Measurements from ENCODE around the gene ZC3H4. TPM values are rescaled to one million over a fixed set of nuclear protein-coding genes. Genes with fewer than 3 reads are reported as not detected.
A peak's percentile ranks its signal among the peaks of the same experiment; 100 is the strongest.

Gene ZC3H4
- total and polyA plus RNA-seq, 9 of the 15 experiments (the other 6 are each of a cell fraction or from before 2014, with no cell fraction given), result 2.2 to 75.6 (median 18.3) TPM

- no peak for TF ChIP-seq ARID2 (IDR thresholded peaks at IDR 0.05)
- no peak for TF ChIP-seq IRF2 (CRISPR knock-in tag; IDR thresholded peaks at IDR 0.05)
- 0 out of 2 replicates have a peak, but pooled peaks have one; percentile 1 for TF ChIP-seq NFIC (IDR thresholded peaks at IDR 0.05)
- no peak for TF ChIP-seq MIER1 (IDR thresholded peaks at IDR 0.05; ENCODE audit: low read depth)
- no peak for TF ChIP-seq POU5F1 (IDR thresholded peaks at IDR 0.05; ENCODE audit: borderline replicate concordance, low read depth, low read length, partially characterized antibody)
- TF ChIP-seq MCM5 (IDR thresholded peaks at IDR 0.05; ENCODE audit: low read depth), result no peak
- TF ChIP-seq MTA3 (IDR thresholded peaks at IDR 0.05; ENCODE audit: borderline replicate concordance), result peak; percentile 84
- TF ChIP-seq POLR2H (tag; IDR thresholded peaks at IDR 0.05; ENCODE audit: low read depth), result peak; percentile 72
- TF ChIP-seq SP2 (IDR thresholded peaks at IDR 0.05; ENCODE audit: extremely low read depth, low read depth, low read length, poor library complexity, severe bottlenecking), result no peak
- no peak for TF ChIP-seq NEUROD1 (IDR thresholded peaks at IDR 0.05; ENCODE audit: borderline replicate concordance, low read depth, low read length, partially characterized antibody)
- TF ChIP-seq MEF2A (IDR thresholded peaks at IDR 0.05; ENCODE audit: control insufficient read depth, low read depth, low read length), result peak; percentile 94
- TF ChIP-seq SNRNP70 (optimal IDR thresholded peaks at IDR 0.05; ENCODE audit: low read depth, low read length), result no peak
- TF ChIP-seq ZBED1 (IDR thresholded peaks at IDR 0.05), result no peak
- peak; percentile 96 for TF ChIP-seq EGR1 (conservative IDR thresholded peaks at IDR 0.05)
- peak; percentile 71 for TF ChIP-seq CEBPG (CRISPR knock-in tag; IDR thresholded peaks at IDR 0.05)
- peak; percentile 63 to 89 for TF ChIP-seq CEBPG (tag; conservative IDR thresholded peaks at IDR 0.05 in 1 of 2, IDR thresholded peaks at IDR 0.05 in 1 of 2)
- peak; percentile 12 for TF ChIP-seq FIP1L1 (IDR thresholded peaks at IDR 0.05; ENCODE audit: low read depth, low read length, poor library complexity, severe bottlenecking)
- TF ChIP-seq CHAMP1 (IDR thresholded peaks at IDR 0.05), result no peak
- TF ChIP-seq MECOM (CRISPR knock-in tag; IDR thresholded peaks at IDR 0.05), result peak; percentile 49; the same call in 1 of the 2 replicates
- no peak for TF ChIP-seq HNRNPH1 (optimal IDR thresholded peaks at IDR 0.05; ENCODE audit: low read depth, low read length)
- TF ChIP-seq MTF1 (CRISPR knock-in tag; IDR thresholded peaks at IDR 0.05; ENCODE audit: borderline replicate concordance), result no peak
- no peak; the same call in 1 of the 2 replicates for TF ChIP-seq OTX1 (CRISPR knock-in tag; IDR thresholded peaks at IDR 0.05)
- no peak for TF ChIP-seq ATF4 (CRISPR knock-in tag; IDR thresholded peaks at IDR 0.05)
- no peak for TF ChIP-seq PRPF4 (IDR thresholded peaks at IDR 0.05; ENCODE audit: insufficient read depth, low read depth, low read length, poor library complexity, severe bottlenecking)
Measured at GRCh38 chr19:47112997-47113849, at the start of gene ZC3H4 (continued).
